Femur (tissue), 1 donor: ENCODE data around the gene TM9SF4.
A peak's percentile ranks its signal among the peaks of the same experiment; 100 is the strongest.
"Not testable (repeated sequence)": the region's sequence is repeated elsewhere in the genome, so short reads cannot be mapped to it uniquely, and the experiment has no call there.

Experiments used
- DNase-seq: peaks from one replicate; pipeline ENCODE4 v3.0.0-alpha.2; 2017

TM9SF4 gene

DNA sequence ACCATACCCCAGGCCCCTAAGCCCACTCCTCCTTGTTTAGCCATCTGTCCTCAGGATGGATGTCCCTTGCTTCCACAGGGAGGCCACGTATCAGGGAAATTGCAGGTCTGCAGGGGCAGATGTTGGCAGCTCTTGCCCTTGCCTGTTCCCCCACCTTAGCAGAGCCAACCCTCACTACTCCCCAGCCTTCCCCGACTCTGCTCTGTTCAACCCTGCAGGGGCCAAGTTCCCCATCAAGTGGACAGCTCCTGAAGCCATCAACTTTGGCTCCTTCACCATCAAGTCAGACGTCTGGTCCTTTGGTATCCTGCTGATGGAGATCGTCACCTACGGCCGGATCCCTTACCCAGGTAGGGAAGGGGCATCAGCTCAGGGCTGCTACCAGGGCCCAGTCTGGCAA, 10.7 kb upstream of the TM9SF4 start:
- DNase-seq: no peak

GRCh38 chr20:32108814-32109391, 611 bp upstream of the TM9SF4 start:
- no peak for DNase-seq

DNA sequence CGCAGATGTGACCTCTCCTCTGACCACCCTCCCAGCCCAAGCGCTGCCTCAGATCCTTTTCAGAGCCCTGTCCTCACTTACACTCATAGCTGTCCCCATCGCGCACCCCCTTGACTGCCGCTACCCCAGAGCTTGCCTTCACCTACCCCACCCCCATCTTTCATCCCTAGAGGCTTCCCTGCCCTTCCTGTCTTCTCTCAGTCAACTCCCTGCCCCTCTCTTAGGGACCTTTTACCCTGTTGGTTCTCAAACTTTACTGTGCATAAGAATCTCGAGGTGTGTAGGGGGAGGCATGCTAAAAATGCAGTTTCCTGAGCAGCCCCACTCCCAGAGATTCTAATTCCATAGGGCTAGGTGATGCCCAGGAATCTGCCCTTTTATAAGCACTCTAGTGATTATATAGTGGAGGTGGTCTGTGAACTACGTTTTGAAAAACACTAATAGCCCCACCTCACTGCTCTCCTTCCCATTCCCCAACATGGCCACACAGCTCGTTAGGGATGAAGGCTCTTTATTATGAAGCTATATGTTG, 725 bp downstream of the TM9SF4 start:
- no peak for DNase-seq

- no peak for DNase-seq
These were observed 1.2 kb downstream of the TM9SF4 start for GRCh38 chr20:32110727-32111126.

DNA sequence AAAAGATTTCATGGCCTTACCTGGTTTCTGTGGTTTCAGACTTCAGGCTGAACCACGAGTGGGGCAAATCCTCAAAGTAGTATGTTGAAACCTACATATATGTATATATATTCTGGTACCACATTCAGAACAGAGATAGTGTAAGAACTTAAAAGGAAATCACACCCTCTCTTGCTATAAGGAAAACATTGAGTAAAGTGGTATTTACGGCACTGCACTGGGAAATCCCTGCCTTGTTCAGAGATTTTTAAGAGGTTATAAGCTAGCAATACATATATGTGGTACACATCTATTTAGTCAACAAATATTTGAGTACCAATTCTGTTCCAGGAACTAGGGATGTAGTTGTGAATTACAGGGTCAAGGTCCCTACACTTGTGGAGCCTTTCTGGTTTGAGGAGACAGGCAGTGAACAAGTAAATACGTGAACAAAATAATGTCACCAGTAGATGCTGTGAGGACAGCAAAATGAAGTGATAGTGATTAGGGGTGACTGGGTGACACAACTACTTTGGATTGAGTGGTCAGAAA, 1.7 kb downstream of the TM9SF4 start:
- no peak for DNase-seq

GRCh38 chr20:32111753-32112152, 2.2 kb downstream of the TM9SF4 start:
- DNase-seq: no peak

- DNase-seq: peak; percentile 33
These were observed 3.3 kb downstream of the TM9SF4 start for GRCh38 chr20:32112841-32113240.

DNA sequence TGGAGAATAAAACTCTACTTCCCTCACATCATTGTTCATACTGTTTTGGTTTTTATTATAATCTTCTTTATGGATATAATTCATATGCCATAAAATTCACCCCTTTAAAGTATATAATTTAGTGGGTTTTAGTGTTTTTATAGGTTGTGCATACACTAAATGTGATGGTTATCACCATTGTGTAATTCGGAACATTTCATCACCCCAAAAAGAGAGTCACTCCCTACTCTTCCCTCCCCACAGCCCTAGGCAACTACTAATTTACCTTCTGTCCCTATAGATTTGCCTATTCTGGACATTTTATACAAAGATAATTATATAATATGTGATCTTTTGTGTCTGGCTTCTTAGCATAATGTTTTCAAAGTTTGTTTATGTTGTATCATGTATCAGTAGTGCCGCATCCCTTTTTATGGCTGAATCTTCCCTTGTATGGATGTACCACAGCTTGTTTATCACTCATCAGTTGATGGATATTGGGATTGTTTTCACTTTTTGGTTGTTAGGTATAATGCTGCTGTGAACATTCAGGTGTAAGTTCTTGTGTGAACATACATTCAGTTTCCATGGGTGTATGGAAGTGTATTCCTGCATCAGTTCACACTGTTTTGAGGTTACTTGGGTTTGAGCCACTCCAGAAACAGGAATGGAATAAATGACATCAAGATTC, 4.2 kb downstream of the TM9SF4 start:
- no peak for DNase-seq

- no peak for DNase-seq
These were observed 4.9 kb downstream of the TM9SF4 start for GRCh38 chr20:32114305-32114960.

DNA sequence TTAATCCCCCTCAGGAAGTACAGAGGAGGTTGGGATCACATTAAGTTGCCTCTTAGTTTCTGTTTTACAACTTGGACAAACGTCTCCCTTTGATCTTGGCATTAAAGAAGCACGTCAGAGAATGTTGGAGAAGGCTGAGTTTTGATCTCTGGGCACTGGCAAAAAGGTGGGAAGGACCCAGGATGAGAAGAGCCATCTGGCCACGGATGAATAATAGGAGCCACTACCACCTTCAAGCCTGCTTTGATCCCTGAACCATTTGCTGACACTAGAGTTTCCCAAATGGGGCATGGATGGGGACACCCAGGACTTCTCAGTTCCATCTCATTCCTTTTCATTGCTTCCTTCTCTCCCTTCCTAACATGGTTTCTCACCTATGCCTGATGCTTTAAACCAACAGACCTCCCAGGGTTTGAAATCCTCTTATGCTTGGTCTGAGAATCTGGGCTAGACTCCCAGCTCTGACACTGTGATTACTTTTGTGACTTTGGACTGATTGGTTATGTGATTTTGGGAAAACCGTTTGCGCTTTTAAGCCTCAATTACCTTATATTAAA, 5.8 kb downstream of the TM9SF4 start:
- DNase-seq: no peak

- DNase-seq: no peak
These were observed 6.6 kb downstream of the TM9SF4 start for GRCh38 chr20:32116079-32116521.

DNA sequence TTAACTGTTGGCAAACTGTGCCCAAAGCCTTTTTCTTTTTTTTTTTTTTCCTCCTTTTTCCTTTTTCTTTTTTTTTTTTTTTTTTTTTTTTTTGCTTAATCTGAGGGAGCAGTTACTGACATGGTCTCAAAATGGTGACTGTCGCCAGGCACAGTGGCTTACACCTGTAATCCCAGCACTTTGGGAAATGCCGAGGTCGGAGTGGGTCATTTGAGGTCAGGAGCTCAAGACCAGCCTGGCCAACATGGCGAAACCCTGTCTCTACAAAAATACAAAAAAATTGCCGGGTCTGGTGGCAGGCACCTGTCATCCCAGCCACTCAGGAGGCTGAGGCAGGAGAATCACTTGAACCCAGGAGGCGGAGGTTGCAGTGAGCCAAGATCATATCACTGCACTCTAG, 7.3 kb downstream of the TM9SF4 start:
- DNase-seq: not testable (repeated sequence)

DNA sequence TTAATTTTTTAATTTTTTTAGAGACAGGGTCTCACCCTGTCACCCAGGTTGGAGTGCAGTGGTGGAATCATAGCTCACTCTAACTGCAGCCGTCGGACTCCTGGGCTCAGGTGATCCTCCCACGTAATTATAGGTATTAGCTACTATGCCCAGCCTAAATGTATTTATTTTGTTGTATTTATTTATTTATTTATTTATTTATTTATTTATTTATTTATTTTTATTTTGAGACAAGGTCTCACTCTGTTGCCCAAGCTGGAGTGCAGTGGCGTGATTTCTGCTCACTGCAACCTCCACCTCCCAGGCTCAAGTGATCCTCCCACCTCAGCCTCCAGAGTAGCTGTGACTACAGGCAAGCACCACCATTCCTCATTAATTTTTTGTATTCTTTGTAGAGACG, 8.9 kb downstream of the TM9SF4 start:
- not testable (repeated sequence) for DNase-seq

DNA sequence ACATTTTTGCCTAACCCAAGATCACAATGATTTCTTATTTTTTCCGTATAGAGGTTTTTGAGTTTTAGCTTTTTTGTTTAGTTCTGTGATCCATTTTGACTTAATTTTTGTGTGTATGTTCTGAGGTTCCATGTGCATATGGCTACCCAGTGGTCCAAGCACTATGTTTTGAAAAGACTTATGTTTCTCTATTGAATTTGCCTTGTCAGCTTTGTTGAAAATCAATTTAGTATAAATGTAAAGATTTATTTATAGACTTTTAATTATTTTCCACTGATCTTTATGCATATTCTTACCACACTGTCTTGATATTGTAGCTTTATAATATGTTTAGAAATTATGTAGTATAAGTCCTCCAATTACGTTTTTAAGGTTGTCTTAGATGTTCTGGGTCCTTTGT, 10.2 kb downstream of the TM9SF4 start:
- no peak for DNase-seq

GRCh38 chr20:32121908-32122307, 12.4 kb downstream of the TM9SF4 start:
- DNase-seq: not testable (repeated sequence)

- DNase-seq: no peak
These were observed 13.6 kb downstream of the TM9SF4 start for GRCh38 chr20:32123088-32123487.

DNA sequence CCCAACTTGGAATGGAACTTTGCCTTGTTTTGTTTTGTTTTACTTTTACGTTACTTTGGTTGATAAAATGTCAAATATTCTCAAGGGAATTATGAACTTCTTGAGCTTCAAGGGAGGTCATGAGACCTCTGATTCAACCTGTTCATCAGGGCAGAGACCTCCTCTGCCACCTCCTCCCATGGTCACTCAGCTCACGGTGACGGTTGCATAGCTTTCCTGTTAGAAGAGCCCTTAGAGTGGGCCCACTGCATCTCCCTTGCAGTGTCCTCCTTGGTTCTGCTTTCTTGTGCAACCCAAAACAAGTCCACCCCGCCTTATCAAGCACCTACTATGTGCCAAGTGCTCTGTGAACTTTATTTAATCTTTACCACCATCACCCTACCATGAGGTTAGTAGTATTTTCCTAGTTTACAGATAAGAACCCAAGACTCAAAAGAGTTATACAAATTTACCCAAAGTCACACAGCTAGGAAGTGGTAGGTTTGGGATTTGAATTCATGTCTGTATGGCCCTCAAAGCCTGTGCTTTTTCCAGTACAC, 15.5 kb downstream of the TM9SF4 start:
- no peak for DNase-seq

- DNase-seq: no peak
These were observed 16.0 kb downstream of the TM9SF4 start for GRCh38 chr20:32125506-32125905.

DNA sequence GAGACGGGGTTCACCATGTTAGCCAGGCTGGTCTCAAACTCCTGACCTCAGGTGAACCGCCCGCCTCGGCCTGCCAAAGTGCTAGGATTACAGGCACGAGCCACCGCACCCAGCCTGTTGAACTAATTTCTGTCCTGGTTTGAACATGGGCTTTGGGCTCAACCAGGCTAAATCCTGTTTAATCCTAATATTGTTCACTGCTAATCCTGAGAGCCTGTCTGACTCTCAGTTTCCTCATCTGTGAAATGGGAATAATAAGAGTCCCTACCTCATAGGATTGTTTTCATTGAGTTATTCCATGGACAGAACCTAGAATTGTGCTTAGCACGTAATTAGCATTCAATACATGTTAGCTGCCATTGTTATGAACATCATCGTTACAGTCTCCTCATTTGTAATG, 17.4 kb downstream of the TM9SF4 start:
- no peak for DNase-seq

- DNase-seq: no peak
These were observed 17.8 kb downstream of the TM9SF4 start for GRCh38 chr20:32127347-32127746.

- no peak for DNase-seq
These were observed 18.7 kb downstream of the TM9SF4 start for GRCh38 chr20:32128167-32128566.

GRCh38 chr20:32129863-32130262, 20.3 kb downstream of the TM9SF4 start:
- DNase-seq: no peak

- no peak for DNase-seq
These were observed 20.8 kb downstream of the TM9SF4 start for GRCh38 chr20:32130352-32130751.
